AG04450 (cell line): ENCODE data around the gene MAFG. TPM values are rescaled to one million over a fixed set of nuclear protein-coding genes. Genes with fewer than 3 reads are reported as not detected.
A peak's percentile ranks its signal among the peaks of the same experiment; 100 is the strongest.

Source experiments
- CTCF ChIA-PET: fragments of 300-600, 350-600 bp; formaldehyde crosslinking; extraction: SDS; loops from one replicate; lab custom pipeline; 2022; ENCODE audit warnings: antibody characterized with exemption, inconsistent platforms; lab: Charles Lee
- POLR2A ChIA-PET: fragments of 350-600 bp; formaldehyde crosslinking; extraction: SDS; loops from one replicate; lab custom pipeline; 2021; ENCODE audit warnings: antibody characterized with exemption, inconsistent platforms; lab: Yijun Ruan, JAX
- DNase-seq: peaks from one replicate; pipeline ENCODE4 v3.0.0-alpha.2; 2011; ENCODE audit warnings: low read depth, low spot score
- H3K27ac ChIP-seq: one replicate; pipeline ENCODE4 v1.5.1; 2012; ENCODE audit warnings: low read depth, low read length, control low read depth
- H3K27me3 ChIP-seq: one replicate; pipeline ENCODE4 v1.6.0; 2012; ENCODE audit warnings: low read length; ENCODE audit not compliant: control insufficient read depth, insufficient read depth
- H3K4me3 ChIP-seq: 2 replicates; pipeline ENCODE4 v1.5.1; 2011; ENCODE audit warnings: mild to moderate bottlenecking, low read depth, low read length, control low read depth
- H3K9me3 ChIP-seq: 2 replicates; pipeline ENCODE4 v1.5.1; 2012; ENCODE audit warnings: low read length; ENCODE audit not compliant: control insufficient read depth, insufficient read depth
- polyA plus RNA-seq: library from polyadenylated mRNA; depleted of rRNA; stranded (reverse); fragments of >200 nt; gene quantifications from 2 replicates; pipeline ENCODE4 v1.2.3, GENCODE V29; 2011
- TF ChIP-seq, protein P1 (sequence below): IDR thresholded peaks from 2 replicates; pipeline ENCODE4 v1.5.1; 2011; ENCODE audit warnings: low read depth, low read length, control low read depth, inconsistent platforms

The MAFG gene
- polyA plus RNA-seq, 1 experiment = 17.7 TPM

DNA sequence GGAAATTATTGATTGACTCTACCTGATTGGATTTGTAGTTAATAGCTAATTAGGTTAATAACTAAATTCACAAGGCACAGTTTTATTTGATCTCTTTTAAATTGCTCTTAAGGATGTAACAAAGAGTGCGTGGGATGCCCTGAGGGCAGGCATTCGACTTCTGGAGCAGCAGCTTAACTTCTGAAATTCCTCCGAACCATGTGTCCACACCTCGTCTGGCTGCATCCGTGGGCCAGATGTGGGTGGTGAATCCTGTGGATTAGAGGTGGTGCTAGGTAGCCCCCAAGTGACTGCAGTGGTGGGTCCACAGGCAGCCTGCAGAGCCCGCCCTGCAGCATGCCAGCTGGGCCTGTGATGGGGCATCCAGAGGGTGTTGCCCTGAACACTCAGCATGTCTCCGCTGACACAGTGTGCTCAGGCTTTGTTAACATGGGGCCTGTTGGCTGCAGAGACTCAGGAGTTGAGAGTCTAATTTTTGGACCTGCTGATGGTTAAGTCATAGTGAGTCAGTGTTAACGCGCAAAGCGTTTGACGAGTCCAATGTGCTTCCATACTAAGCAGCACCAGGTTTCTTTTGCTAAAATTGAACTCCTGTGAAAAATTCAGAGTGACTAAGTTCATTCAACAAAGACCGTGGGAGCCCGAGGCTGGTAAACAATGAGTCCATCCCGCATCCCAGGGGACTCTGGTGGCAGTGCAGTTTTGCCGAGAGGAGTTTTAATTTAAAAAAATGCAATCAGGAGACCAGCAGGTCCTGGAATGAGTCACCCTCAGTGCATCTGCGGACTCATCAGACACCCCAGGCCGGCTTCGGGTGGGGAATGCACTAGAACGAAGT lies 29.3 kb downstream of the MAFG start:
- TF ChIP-seq, protein P1, sequence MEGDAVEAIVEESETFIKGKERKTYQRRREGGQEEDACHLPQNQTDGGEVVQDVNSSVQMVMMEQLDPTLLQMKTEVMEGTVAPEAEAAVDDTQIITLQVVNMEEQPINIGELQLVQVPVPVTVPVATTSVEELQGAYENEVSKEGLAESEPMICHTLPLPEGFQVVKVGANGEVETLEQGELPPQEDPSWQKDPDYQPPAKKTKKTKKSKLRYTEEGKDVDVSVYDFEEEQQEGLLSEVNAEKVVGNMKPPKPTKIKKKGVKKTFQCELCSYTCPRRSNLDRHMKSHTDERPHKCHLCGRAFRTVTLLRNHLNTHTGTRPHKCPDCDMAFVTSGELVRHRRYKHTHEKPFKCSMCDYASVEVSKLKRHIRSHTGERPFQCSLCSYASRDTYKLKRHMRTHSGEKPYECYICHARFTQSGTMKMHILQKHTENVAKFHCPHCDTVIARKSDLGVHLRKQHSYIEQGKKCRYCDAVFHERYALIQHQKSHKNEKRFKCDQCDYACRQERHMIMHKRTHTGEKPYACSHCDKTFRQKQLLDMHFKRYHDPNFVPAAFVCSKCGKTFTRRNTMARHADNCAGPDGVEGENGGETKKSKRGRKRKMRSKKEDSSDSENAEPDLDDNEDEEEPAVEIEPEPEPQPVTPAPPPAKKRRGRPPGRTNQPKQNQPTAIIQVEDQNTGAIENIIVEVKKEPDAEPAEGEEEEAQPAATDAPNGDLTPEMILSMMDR = no peak
- no peaks in the 10 kb centered on the region for H3K27me3 ChIP-seq
- H3K27ac ChIP-seq = peak overlapping the region; percentile 31
- CTCF ChIA-PET = no interaction called here
- no peak overlapping the region for H3K4me3 ChIP-seq
- H3K9me3 ChIP-seq = no peaks in the 10 kb centered on the region
- DNase-seq = no peak
- POLR2A ChIA-PET = no interaction called here

GRCh38 chr17:81895400-81895799 lies 32.1 kb downstream of the MAFG start:
- no peak overlapping the region for H3K4me3 ChIP-seq
- no peak overlapping the region for H3K27ac ChIP-seq
- ChIA-PET POLR2A (no interaction called here), CTCF (no interaction called here)
- DNase-seq = no peak
- no peaks in the 10 kb centered on the region for H3K27me3 ChIP-seq
- TF ChIP-seq, protein P1 = no peak
- H3K9me3 ChIP-seq = no peaks in the 10 kb centered on the region

DNA sequence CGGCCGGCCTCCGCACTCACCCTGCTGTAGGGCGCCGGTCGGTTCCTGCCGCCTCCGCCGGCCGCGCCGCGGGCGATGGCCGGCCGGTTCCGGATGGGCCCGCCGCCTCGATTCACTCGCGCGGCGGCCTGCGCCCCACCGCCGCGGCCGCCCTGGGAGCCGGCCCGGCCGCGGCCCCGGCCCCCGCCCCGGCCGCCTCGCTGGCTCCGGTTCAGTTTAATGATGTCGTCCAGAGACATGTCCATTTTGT lies 36.3 kb downstream of the MAFG start:
- POLR2A ChIA-PET = interaction anchor here (1.8 kb wide), 1 partner anchor 30 kb away, joined by 5 read pairs; no protein-coding TSS in a partner anchor
- TF ChIP-seq, protein P1 = no peak
- Histone ChIP-seq H3K9me3 (no peaks in the 10 kb centered on the region), H3K27ac (no peak overlapping the region), H3K27me3 (no peaks in the 10 kb centered on the region), H3K4me3 (peak overlapping the region; percentile 77)
- no peak for DNase-seq
- CTCF ChIA-PET = no interaction called here

DNA sequence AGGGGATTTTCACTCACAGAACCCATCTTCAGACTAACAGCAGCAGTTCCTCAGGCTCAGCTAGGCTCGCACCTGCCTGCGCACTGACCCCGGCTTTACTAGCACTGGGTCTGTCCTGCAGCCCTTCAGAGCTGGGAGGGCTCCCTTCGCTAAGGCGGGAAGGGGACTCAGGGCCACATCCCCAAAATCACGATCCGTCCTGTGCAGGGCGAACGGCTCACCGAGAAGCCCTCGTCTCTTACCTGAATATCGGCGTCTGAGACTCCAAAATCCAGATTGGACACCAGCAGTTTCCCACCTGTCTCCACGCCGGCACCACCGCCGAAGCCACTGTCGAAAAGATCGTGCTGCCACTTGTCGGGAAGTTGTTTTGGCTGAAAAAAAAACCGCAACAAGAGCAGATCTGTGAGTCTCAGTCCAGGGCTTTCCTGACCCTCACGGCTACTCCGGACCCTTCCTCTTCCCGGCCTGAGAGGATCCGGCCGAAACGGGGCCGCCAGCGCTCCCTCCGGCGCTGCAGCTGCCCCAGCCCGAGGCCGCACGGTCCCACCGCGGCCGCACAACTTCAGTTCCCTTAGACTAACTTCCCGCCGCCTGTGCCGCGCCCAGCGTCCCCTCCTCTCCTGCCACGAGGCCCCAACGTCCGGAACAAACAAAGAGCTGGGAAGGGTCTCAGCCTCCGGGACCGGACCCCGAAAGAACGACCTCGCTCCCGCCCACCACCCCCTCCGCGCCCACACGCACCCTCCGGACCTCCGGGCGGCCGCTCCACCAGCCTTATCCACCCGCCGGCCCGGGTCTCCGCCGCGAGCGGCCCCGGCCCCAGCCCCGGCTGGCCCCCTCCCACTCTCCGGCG lies 36.9 kb downstream of the MAFG start:
- Histone ChIP-seq H3K27ac (peak overlapping the region; percentile 31), H3K27me3 (no peaks in the 10 kb centered on the region), H3K9me3 (no peaks in the 10 kb centered on the region), H3K4me3 (peak overlapping the region; percentile 77)
- DNase-seq = no peak
- TF ChIP-seq, protein P1 = no peak
- CTCF ChIA-PET = no interaction called here
- POLR2A ChIA-PET = interaction anchor here (1.8 kb wide), 1 partner anchor 29 kb away, joined by 5 read pairs; no protein-coding TSS in a partner anchor

- Histone ChIP-seq H3K4me3 (no peak overlapping the region), H3K9me3 (no peaks in the 10 kb centered on the region), H3K27ac (no peak overlapping the region), H3K27me3 (no peaks in the 10 kb centered on the region)
- no peak for DNase-seq
- ChIA-PET CTCF (no interaction called here), POLR2A (no interaction called here)
- TF ChIP-seq, protein P1 = no peak
Observed at GRCh38 chr17:81889602-81890001, 37.9 kb downstream of the MAFG start.
